Right atrium auricular region (tissue), 2 donors: ENCODE measurements around the gene SURF4. TPM values are rescaled to one million over a fixed set of nuclear protein-coding genes. Genes with fewer than 3 reads are reported as not detected.
A peak's percentile ranks its signal among the peaks of the same experiment; 100 is the strongest.
"Not testable (repeated sequence)": the region's sequence is repeated elsewhere in the genome, so short reads cannot be mapped to it uniquely, and the experiment has no call there.

Source experiments
- DNase-seq: peaks from one replicate; pipeline ENCODE4 v3.0.0-alpha.2; 2019; ENCODE audit warnings: low spot score
- H3K27ac ChIP-seq, 2 donors: fragments of 200-600 bp; sonication (generic); 1 replicate in 1 of 2; 2 replicates in 1 of 2; pipeline ENCODE4 v1.5.1; 2016 to 2019
- H3K27me3 ChIP-seq, 2 donors: fragments of 200-600 bp; sonication (generic); one replicate each; pipeline versions ENCODE4 v1.5.1 to v1.6.0; 2017 to 2019
- H3K36me3 ChIP-seq: fragments of 200-600 bp; sonication (generic); one replicate; pipeline ENCODE4 v1.5.1; 2016
- H3K4me1 ChIP-seq, 2 donors: fragments of 200-600 bp; sonication (generic); one replicate each; pipeline versions ENCODE4 v1.5.1 to v1.6.0; 2017 to 2019
- H3K4me3 ChIP-seq, 2 donors: fragments of 200-600 bp; sonication (generic); 1 replicate in 1 of 2; 2 replicates in 1 of 2; pipeline ENCODE4 v1.5.1; 2017 to 2019; ENCODE audit warnings: mild to moderate bottlenecking in 1 of 2, moderate library complexity in 1 of 2
- H3K9me3 ChIP-seq, 2 donors: fragments of 200-600 bp; sonication (generic); one replicate each; pipeline ENCODE4 v1.5.1; 2019
- total RNA-seq, 2 donors: library from RNA; depleted of rRNA; stranded (reverse); fragments of >200 nt; gene quantifications; one replicate each; pipeline ENCODE4 v1.1.0, GENCODE V29; 2016
- TF ChIP-seq, protein P1 (sequence below), 2 donors: fragments of 200-600 bp; sonication (generic); IDR thresholded peaks; one replicate each; pipeline ENCODE4 v1.5.1; 2019; ENCODE audit warnings: antibody characterized with exemption in 2 of 2

Gene SURF4
- total RNA-seq, 2 donors from 2014 or later: 96.0 to 124 TPM

DNA sequence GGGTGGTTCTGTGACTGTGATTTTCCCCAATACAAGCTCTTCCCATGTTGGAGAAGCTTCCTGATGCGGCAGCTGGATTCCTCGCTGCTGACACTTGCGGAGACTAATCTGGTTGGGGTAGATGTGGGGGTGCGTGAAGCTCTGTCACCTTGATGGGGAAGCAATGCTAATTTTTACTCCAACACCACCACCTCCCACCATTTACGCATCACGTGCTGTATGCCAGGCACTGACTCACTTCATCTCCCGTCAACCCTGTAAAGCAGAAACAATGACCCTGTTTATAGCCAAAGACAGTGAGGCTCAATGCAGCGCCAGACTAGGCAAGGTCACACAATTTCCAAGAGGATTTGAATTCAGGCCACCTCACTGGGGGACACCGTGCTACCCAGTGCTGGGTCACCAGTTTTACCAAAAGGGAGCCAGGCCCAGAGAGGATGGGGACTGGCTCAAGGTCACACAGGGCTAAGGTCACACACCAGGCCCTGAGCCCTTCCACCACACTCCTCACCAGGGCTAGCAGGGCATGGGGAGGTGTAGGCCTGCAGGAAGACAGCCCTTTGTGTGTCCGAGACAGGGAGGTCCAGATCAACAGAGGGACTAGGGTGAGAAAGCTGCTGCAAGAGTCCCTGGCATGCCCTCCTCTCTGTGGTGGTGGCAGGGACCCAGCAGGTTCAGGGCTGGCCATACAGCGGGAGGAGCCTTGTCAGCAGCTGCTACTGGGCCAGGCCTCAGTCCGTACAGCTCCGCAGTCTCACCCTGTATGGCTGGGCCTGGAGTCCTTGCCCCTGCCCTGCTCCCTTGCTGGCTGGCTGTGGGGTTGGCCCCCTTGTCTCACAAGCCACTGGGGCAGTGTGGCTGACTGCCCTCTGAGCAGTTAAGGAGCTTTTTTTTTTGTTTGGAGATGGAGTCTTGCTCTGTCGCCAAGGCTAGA is 3.6 kb upstream of the SURF4 start:
- Histone ChIP-seq H3K4me1 (peaks cover 0 to 12% of the 10 kb centered on the region in 2 donors), H3K27me3 (no peaks in the 10 kb centered on the region), H3K27ac (no peak overlapping the region), H3K36me3 (no peaks in the 10 kb centered on the region), H3K9me3 (no peaks in the 10 kb centered on the region), H3K4me3 (no peak overlapping the region)
- TF ChIP-seq, protein P1, sequence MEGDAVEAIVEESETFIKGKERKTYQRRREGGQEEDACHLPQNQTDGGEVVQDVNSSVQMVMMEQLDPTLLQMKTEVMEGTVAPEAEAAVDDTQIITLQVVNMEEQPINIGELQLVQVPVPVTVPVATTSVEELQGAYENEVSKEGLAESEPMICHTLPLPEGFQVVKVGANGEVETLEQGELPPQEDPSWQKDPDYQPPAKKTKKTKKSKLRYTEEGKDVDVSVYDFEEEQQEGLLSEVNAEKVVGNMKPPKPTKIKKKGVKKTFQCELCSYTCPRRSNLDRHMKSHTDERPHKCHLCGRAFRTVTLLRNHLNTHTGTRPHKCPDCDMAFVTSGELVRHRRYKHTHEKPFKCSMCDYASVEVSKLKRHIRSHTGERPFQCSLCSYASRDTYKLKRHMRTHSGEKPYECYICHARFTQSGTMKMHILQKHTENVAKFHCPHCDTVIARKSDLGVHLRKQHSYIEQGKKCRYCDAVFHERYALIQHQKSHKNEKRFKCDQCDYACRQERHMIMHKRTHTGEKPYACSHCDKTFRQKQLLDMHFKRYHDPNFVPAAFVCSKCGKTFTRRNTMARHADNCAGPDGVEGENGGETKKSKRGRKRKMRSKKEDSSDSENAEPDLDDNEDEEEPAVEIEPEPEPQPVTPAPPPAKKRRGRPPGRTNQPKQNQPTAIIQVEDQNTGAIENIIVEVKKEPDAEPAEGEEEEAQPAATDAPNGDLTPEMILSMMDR (IDR thresholded peaks at IDR 0.05): no peak
- DNase-seq: no peak

DNA sequence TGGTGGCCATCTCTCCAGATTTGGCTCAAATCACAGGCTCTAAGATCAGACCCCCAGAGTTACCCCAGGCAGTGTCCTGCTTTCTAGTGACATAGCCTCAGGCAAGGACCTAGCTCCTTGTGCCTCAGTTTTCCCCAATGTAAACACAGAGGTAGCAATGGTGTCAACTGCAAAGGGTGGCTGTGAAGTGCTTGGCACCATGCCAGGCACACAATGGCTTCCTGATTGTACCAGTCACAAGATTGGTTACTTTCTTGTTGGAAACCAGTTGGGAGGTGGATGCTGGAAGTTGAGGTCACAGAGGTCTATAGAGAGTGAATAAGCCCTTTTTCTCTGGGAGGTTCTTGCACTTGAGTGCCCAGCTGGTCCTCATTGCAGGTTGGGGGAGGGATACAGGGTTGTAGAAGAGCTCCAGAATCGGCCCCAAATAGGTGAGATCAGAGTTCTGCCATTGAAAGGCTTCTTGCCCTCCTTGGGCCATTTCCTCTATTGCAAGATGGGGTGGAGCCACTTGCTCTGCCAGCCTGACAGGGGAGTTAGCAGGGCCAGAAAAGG is 2.6 kb upstream of the SURF4 start:
- Histone ChIP-seq H3K27me3 (no peaks in the 10 kb centered on the region), H3K36me3 (no peaks in the 10 kb centered on the region), H3K4me1 (peaks cover 0 to 18% of the 10 kb centered on the region in 2 donors), H3K27ac (no peak overlapping the region), H3K4me3 (no peak overlapping the region), H3K9me3 (no peaks in the 10 kb centered on the region)
- DNase-seq: no peak
- TF ChIP-seq, protein P1 (IDR thresholded peaks at IDR 0.05): no peak

DNA sequence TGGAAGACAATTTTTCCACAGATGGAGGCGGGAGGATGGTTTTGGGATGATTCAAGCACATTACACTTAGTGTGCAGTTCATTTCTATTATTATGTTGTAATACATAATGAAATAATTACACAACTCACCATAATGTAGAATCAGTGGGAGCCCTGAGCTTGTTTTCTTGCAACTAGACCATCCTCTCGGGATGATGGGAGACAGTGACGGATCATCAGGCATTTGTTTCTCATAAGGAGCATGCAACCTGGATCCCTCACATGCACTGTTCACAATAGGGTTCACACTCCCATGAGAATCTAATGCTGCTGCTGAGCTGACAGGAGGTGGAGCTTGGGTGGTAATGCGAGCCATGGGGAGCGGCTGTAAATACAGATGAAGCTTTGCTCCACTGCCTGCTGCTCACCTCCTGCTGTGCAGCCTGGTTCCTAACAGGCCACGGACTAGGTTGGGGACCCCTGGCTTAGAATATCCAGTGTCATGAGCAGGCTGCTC is 1.9 kb upstream of the SURF4 start:
- Histone ChIP-seq H3K27ac (no peak overlapping the region), H3K36me3 (peaks cover 6% of the 10 kb centered on the region), H3K4me3 (no peak overlapping the region), H3K27me3 (no peaks in the 10 kb centered on the region), H3K4me1 (peaks cover 0 to 25% of the 10 kb centered on the region in 2 donors), H3K9me3 (no peaks in the 10 kb centered on the region)
- TF ChIP-seq, protein P1 (IDR thresholded peaks at IDR 0.05): no peak
- DNase-seq: no peak

DNA sequence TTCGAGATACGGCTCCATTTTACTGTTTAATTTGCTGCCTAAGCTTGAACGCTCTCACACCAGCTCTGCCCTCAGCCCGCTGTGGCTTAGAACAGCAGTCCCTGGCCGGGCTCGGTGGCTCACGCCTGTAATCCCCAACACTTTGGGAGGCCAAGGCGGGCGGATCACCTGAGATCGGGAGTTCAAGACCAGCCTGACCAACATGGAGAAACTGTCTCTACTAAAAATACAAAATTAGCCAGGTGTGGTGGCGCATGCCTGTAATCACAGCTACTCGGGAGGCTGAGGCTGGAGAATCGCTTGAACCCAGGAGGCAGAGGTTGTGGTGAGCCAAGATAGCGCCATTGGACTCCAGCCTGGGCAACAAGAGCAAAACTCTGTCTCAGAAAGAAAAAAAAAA is 1.4 kb upstream of the SURF4 start:
- H3K27ac ChIP-seq, H3K36me3 ChIP-seq: not testable (repeated sequence)
- H3K4me1 ChIP-seq: peaks cover 0 to 30% of the 10 kb centered on the region in 2 donors

DNA sequence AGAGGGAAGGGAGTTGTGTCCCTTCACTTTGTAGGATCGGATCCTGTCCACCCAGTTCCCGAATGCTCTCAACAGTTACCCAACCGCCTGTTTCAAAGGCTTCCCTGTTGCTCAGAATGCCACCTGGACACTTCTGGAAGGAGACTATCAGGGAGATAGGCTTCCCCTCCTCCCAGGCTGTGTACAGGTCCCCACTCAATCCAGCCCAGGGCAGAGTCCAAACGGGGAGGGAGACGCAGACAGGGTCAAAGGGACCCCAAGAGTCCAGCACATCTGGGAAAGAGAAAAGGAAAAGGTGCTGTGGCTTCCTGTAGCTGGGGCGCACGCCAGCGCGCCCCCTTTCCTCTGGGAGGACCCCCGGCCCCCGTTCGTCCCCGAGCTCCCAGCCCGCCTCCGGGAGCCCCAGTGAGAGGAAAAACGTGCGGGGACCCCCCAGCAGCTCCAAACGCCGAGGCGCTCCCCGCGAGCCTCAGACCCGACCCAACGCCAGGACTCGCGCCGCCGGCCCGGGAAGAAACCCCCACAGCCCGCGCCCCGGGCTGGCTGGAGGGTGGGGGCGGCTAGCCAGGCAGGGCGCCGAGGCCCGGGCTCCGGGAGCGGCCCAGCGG is 640 bp downstream of the SURF4 start:
- Histone ChIP-seq H3K4me3 (peak overlapping the region; percentile 98 to 99), H3K36me3 (peaks cover 8% of the 10 kb centered on the region), H3K4me1 (peaks cover 0 to 51% of the 10 kb centered on the region in 2 donors), H3K27me3 (no peaks in the 10 kb centered on the region), H3K9me3 (no peaks in the 10 kb centered on the region), H3K27ac (peak overlapping the region; percentile 92)
- DNase-seq: no peak
- TF ChIP-seq, protein P1 (IDR thresholded peaks at IDR 0.05): no peak

More for the DNA sequence above, 1.4 kb upstream of the SURF4 start:
- not testable (repeated sequence) for H3K4me3 ChIP-seq, DNase-seq, H3K9me3 ChIP-seq, H3K27me3 ChIP-seq

DNA sequence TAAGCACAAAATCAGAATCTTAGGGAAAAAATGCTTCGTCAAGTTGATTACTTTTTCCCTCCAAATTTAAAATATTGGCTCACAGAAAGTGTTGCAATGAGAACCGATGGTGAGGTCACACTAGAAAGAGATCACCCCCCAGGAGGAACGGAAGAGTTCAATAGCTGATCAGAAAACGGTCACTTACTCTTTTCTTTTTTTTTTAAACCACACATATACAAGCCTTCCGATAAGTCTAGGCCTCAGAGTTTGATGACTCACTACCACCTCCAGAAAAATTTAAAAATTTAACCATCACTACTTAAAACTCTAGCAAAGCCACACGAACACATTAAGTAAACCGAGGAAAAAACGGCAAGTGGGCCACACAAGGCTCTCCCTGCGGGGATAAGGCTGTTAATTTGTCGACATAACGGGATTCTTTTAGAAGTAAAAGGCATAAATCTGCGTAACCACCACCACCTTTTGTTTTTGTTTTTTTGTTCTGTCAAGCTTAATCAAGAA is 1.2 kb downstream of the SURF4 start:
- no peaks in the 10 kb centered on the region for H3K27me3 ChIP-seq
- peaks cover 8% of the 10 kb centered on the region for H3K36me3 ChIP-seq
- TF ChIP-seq, protein P1 (IDR thresholded peaks at IDR 0.05): no peak
- H3K9me3 ChIP-seq: no peaks in the 10 kb centered on the region
- H3K4me1 ChIP-seq: peaks cover 0 to 56% of the 10 kb centered on the region in 2 donors
- no peak for DNase-seq
- peak overlapping the region; percentile 98 to 99 for H3K4me3 ChIP-seq
- H3K27ac ChIP-seq: peak overlapping the region; percentile 92
